HG02938 (cell line): ENCODE results near the gene MGME1.
"Not testable (repeated sequence)": the region's sequence is repeated elsewhere in the genome, so short reads cannot be mapped to it uniquely, and the experiment has no call there.

Experiments used
- ATAC-seq: cut with Tn5 transposase; IDR thresholded peaks from one replicate; pipeline ENCODE4 v1.9.1; 2021; ENCODE audit warnings: mild to moderate bottlenecking, moderate library complexity; ENCODE audit not compliant: unreplicated experiment

Gene MGME1

DNA sequence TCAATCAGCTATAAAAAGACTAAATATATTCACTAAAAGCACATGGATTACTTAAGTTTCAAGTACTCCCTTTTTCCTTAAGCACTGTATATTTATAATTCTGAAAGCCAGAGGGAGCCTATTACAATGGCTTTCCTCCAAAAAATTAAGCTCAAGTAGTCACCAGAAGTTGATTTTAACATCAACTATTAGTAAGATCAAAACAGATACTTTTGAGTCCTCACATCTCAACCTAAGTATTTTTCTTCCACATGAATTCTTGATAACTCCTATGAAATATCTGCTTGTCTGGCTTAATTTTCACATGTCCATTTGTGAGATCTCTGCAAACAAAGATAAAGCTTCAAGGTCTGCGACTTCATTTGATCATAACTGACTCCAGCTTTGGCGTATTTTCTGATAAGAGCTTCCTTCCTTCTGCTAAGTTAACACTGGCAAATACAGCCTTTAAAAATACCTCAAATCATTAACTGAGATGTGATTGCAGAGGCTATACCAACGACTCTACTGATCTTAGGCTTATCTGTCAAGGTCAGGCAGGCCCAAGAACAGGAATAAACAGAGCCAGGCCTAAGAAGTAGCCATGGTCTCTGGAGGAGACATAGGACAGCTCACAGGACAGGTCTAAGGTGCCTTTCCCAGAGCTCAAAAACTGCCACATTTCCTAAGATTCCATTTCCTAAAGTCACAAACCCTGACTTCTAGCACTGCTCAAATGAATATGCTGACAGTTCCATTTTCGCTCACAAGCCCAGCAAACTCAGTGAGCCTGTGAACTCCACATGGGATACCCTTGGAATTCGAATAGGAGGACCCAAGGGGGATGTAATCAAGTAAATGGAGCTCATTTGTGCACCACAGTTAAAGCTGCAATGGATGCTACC is 10.2 kb upstream of the MGME1 start:
- no peak for ATAC-seq

DNA sequence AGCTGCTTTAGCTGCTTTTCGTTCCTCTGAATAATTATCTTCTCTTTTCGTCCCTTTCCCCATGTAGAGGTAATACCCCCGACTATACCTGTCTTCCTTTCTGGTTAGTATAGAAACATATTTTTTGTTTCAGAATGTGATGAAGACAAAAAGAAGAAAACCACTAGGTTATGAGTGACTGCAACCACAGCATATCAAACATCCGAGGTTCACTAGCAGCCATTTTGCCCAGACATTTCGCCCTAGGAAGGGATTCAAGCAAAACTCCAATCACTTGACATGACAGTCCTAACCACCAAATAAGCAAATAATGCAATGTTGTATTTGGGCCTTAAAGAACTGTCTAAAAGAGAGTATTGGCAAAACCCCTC is 9.6 kb upstream of the MGME1 start:
- ATAC-seq = peak; percentile 41

DNA sequence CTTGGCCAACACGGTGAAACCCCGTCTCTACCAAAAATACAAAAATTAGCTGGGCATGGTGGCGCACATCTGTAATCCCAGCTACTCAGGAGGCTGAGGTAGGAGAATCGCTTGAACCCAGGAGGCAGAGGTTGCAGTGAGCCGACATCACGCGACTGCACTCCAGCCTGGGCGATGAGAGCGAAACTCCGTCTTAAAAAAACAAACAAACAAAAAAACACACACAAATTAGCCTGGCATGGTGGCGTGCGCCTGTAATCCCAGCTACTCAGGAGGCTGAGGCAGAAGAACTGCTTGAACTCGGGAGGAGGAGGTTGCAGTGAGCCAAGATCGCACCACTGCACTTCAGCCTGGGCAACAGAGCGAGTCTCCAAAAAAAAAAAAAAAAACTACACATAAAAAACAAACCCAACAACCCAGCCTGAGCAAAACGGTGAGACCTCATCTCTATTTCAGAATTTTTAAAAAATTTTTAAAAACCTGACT is 8.4 kb upstream of the MGME1 start:
- ATAC-seq = not testable (repeated sequence)

DNA sequence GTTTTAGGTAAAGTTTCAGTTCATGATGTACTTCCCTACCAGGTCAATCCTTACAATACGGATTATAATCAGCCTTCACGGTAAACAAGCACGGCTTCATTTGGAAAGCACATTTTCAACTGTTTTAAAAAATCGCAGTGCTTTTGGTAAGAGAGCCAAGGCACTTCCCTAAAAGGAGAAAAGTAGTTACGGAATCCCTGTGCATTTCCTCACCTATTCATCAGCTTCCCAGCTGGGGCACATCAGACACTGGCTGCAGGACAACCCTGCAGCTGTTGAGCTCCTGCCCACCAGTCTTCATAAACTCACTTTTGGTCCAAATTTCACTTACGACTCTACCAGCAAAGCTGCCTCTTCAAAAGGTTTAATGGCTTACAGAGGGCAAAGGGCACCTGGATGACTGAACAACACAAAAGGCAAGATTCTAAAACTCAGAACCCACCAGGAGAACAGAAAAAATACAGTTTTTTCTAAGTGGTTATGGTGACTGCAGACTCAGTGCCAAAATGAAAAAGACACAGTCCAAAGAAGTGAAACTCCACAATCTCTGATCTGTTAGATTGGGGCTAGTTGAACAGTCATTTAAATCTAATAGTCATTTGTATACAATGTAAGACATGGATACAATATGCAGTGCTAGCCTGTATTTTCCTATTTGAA is 7.8 kb upstream of the MGME1 start:
- no peak for ATAC-seq

DNA sequence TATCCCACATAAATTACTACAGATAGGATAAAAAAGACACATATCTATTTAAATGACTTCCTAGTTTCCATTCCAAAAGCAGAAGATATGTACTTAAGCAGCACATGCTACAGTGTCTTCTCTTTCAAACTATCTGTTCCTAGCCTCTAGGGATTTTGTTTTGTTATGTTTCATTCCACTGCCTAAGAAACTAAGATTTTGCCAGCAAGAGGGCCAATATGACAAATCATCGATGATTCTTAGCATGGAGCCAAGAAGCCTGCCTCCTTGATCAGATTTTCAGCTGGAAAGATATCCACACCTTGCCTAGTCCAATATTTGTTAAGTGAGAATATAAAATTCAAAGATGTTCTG is 7.3 kb upstream of the MGME1 start:
- ATAC-seq = no peak

DNA sequence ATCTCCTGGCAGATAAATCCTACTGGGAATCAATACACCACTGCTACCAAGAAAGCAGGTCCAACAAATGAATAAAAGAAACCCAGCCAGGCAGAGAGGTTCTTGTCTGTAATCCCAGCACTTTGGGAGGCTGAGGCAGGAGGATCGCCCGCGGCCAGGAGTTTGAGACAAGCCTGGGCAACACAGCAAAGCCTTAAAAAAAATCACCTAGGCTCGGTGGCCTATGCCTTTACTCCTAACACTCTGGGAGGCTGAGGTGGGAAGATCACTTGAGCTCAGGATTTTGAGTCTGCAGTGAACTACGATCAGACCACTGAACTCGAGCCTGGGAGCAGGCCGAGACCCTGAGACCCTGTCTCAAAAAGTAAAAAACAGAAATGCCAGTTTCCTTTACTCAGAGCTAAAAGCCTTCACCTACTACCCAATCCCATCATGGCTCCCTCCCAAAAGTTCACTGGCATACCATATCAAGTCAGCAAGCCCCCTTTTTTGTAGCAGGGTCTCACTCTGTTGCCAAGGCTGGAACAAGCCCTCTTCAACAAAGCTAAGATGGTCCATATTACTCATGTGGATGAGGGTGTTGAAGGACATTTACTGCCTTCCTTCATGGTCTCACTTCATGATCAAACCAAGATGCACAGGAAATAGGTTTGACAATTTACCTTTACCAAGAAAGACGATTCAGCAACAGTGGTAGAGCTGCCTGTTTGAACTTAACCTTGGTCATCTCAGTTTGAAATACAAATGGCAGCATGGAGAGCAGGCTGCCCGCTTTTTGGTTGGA is 5.5 kb upstream of the MGME1 start:
- ATAC-seq = no peak

DNA sequence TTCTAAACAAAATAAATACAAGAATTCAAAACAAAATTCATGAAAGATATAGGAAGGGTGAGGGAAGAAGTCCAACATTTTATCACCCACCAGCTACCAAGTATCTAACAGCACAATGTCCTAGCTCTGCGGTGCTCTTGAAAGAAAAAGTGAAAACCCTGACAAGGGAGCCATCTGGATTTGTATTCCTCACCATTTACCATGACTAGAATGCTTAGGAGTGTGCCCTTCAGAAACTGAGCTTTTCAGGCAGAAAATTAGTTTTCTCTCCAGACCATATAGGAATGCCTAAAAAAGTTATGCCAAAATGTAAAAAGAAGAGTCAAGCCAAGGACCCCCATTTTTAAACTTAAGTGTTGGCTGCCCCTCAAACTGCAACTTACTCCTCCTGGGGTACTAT is 4.7 kb upstream of the MGME1 start:
- ATAC-seq = no peak

DNA sequence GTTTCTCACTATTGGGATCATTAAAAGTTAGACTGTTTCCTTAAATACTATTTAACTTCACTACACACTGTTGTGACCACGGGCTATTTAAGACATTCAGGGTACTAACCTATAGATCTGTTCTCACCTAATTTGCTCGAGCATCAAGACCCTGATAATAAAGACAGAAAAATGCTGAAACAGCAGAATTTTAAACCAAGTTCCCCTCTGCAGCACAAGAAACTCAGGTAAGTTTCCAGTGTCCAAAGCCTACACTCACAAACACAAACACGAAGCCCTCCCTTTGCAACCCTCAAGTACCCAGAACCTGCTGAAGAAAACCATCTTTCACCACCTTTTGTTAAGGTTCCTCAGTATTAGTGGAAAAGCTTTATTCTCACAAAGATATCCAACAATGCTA is 4.2 kb upstream of the MGME1 start:
- ATAC-seq = no peak

DNA sequence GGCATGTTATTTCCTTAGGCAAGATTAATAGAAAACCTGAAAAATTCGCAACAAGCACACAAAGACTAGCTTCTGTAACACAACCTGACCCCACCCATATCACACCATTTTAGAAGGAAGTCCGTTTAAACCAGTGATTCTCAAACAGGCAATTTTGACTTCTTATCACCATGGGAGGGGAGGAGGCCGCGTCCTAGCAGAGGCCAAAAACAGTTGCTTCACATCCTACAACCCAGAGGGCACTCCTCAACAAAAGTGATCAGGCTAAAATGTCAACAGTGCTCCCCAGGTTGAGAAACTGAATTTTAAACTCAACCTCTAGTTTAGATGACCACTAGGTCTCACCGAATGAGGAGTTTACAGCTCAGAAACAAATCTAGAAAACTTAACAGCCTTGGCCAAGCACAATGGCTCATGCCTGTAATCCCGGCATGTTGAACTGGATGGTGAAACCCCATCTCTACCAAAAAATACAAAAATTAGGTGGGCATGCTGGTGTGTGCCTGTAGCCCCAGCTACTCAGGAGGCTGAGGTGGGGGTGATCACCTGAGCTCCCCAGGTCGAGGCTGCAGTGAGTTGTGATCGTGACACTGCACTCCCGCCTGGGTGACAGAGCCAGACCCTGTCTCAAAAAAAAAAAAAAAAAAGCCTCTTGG is 3.6 kb upstream of the MGME1 start:
- ATAC-seq = no peak

DNA sequence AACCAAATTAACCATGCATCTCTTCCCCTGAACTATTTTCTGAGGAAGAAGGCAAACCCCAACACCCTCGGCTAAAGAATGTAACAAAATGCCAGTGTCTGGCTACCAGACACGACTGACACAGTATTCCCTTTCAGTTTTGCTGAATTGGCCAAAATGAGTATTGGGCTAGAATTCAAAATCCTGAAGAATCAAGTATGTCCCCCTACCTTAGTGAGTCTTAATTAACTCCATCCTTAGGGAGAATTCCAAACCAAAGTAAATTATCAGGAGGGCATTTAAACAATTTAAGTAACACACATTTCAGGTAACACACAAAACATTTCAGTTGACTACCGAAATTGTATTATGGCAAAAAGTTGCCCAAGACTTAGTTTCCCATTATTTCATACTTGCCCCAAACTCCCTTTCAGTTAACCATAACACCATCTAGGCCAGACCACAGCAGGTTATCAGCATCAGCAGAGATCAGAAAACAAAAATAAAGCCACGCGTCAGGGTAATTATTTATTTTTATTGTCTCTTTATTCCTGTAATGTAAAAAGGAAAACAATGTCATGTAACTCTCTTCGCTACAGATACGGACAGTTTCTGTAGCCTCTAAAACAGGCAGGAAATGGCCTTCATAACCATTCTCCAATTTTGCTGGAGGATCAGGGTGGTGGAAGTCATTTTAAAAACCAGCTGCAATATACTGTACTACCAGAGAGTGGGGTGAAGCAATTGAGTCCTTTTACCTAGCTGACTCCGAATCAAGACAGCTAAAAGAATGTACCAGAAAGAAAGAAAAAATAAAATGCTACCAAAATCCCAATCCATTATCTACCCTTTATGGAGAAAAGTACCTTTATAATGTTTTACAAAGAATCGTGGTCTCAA is 2.1 kb upstream of the MGME1 start:
- ATAC-seq = no peak

DNA sequence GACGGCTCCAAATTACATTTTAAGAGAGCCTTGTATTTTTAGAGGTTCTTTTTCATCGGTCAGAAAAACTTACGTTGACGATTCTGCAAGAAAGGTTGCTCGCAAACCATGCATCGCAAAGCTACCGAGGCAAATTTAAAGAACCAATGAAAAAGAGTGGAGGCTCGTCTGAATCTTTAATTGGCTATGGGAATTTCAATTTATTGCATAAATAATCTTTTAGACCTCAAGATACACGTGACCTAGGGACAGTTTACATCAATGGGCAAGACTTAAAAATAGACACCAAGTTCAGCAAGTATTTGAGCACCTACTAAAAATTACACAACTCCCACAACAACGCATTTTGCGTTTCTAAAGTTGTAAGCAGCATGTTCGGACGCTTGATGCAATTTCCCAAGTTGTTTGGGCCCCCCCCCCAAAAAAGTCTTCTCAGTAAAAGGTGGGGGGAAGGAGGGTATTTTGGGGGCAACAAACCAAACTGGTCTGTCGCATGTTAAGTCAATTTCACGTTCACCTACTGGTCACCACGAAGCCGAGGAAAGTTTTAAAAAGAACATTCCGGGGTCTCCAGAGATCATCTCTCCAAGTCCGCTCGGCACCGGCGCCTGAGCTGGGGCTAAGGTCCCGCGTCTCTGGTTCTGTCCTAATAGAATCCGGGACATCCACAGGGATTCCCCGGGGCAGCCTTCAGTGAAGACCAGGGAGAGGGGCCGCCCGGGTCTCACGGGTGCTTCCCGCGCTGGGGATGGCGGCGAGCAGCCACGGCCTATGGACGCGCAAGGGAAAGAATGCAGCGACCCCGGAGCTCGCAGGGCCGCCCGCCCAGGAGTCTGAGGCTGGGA is 1.1 kb upstream of the MGME1 start:
- peak; percentile 5 for ATAC-seq

DNA sequence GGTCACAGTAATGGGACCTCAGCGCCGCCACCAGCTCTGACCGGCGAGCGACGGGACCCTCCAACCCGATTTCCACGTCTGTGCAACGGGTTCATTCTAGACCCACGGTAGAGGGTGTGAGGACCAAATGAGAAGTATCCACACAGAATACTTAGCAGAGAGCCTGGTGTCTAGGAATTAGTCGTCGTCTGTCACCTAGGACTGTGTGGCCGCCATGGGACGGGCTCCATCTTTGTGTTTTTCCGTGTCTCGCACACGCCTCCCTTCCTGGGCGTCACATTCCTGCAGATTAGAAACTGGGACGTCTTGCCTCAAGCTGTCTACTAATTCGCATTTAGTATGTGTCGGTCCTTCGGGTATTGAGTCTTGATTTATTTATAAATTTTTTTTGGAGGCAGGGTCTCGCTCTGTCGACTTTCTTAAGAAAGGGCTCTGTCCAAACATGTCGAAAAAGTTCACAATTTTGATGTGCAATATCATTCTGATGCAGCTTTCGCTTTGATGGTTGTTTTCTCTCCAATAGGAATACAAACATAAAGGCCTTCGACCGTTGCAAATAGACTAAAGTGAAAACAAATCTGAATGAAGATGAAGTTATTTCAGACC is 563 bp downstream of the MGME1 start:
- peak; percentile 6 for ATAC-seq

DNA sequence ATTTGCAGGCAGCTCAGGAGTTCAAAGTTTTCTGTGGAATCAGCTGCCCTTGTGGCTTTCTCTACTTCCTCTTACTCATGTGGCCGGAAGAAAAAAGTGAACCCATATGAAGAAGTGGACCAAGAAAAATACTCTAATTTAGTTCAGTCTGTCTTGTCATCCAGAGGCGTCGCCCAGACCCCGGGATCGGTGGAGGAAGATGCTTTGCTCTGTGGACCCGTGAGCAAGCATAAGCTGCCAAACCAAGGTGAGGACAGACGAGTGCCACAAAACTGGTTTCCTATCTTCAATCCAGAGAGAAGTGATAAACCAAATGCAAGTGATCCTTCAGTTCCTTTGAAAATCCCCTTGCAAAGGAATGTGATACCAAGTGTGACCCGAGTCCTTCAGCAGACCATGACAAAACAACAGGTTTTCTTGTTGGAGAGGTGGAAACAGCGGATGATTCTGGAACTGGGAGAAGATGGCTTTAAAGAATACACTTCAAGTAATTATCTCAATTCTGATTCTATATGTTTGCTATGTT is 1.1 kb downstream of the MGME1 start:
- ATAC-seq = no peak

DNA sequence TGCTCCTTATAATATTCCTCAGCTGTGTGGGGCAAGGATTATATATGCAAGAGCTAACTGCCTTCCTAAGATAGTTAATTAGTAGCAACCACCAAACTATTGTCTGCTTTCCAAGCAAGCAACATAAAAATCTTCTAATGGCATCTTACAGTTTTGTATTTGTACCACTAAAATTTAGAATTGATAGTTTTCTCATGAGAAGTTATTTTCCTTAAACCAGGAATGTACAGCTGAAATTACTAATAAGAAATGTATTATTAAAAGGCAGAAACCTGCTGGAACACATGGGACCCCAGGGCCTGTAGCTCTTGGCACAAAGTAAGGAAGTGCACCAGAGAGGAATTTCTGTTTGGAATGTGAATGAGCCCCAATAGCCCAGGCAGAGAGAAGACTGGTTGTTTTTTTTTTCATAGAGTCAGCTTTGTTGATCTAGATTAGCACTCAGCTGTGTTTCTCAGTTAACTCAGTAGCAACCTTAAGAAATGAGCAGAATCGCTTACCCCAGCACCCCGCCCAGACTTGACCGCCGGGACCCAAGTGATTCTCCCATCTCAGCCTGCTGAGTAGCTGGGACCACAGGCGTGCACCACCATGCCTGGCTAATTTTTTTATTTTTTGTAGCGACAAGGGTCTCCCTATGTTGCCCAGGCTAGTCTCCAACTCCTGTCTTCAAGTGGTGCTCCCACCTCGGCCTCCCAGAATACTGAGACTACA is 2.6 kb downstream of the MGME1 start:
- no peak for ATAC-seq

DNA sequence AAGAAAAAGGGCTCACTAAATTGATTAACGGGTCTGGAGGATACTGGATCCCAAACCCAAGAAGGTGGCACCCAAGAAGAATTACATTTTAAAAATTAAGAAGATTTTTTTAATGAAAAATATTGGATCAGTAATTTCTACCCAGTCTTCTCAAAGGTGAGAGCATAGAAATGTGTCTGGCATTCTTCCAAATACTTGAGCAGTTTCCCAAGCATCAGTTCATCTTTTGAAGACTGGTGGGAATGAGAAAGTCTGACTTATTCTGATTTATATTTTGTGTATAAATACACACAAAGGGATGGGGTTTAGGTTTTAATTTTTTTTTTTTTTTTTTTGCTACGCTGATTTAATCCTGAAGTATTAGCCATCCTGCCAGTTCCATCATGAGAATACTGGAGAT is 3.3 kb downstream of the MGME1 start:
- no peak for ATAC-seq

DNA sequence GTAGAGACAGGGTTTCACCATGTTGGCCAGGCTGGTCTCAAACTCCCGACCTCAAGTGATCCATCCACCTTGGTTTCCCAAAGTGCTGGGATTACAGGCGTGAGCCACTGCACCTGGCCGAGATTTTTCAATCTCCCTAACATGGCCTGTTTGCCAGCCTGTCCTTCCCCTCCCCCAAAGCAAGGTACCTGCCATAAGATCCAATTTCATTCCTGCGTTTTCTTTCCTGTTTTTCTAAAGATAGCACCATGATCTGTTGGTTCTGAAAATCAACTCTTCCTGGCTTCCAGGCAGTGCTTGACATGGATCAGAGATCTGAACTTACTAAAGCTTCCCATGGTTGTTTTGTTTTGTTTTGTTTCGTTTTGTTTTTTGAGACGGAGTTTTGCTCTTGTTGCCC is 7.5 kb downstream of the MGME1 start:
- ATAC-seq = no peak

DNA sequence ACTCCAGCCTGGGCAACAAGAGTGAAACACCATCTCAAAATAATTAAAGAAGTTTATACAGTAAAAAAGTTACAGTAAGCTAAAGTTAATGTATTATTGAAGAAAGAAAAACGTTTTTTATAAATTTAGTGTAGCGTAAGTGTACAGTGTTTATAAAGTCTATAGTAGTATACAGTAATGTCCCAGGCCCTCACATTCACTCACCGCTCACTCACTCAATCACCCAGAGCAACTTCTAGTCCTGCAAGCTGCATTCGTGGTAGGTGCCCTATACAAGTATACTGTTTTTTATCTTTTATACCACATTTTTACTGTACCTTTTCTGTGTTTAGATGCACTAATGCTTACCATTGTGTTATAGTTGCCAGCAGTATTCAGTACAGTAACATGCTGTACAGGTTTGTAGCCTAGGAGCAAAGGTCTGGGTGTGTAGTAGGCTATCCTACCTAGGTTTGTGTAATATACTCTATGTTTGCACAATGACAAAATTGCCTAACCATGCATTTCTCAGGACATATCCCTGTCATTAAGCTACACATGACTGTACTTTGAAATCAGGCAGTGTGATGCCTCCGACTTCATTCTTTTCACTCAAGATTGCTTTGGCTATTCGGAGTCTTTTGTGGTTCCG is 16.7 kb downstream of the MGME1 start:
- ATAC-seq = no peak

DNA sequence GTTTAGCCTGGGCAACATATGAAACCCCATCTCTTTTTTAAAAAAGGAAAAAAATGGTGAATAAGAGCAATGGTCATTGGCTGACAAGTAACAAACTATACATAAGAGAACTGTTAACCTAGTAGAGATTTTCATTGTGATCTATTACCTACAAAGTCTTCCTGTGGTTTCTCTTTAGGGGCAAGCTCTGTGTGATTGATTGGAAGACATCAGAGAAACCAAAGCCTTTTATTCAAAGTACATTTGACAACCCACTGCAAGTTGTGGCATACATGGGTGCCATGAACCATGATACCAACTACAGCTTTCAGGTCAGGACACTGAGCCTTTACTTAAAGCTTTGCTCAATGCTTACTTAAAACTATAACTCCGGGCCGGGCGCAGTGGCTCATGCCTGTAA is 19.2 kb downstream of the MGME1 start:
- no peak for ATAC-seq
